UCSD-AML1 (cell line): Measurements from ENCODE around the gene THAP11.

Experiments
- DNase-seq: peaks from one replicate; lab custom pipeline; 2025; ENCODE audit not compliant: unreplicated experiment; lab: John Stamatoyannopoulos, UW

THAP11 gene

GRCh38 chr16:67841816-67842508 is at the start of gene THAP11:
TSS of gene THAP11 (plus strand) at chr16:67842320. CDS start at chr16:67842555, 235 bp downstream.
- peak; percentile 94 for DNase-seq

GRCh38 chr16:67796099-67796718 is 45.9 kb upstream of the THAP11 start:
- DNase-seq: no peak

- DNase-seq: no peak
Measured at GRCh38 chr16:67800338-67800926, 41.7 kb upstream of the THAP11 start.

- no peak for DNase-seq
Measured at GRCh38 chr16:67801241-67801640, 40.9 kb upstream of the THAP11 start.

GRCh38 chr16:67801883-67802282 is 40.2 kb upstream of the THAP11 start:
- no peak for DNase-seq

- DNase-seq: no peak
Measured at GRCh38 chr16:67803894-67804293, 38.2 kb upstream of the THAP11 start.

GRCh38 chr16:67804853-67805542 is 37.1 kb upstream of the THAP11 start:
- no peak for DNase-seq

GRCh38 chr16:67805718-67806427 is 36.2 kb upstream of the THAP11 start:
- no peak for DNase-seq

GRCh38 chr16:67806428-67807147 is 35.5 kb upstream of the THAP11 start, which contains the start of the genes RANBP10 and TSNAXIP1:
TSS of gene RANBP10 (minus strand) at chr16:67806560. CDS start at chr16:67806536, 24 bp downstream.
TSS of gene TSNAXIP1 (plus strand) at chr16:67806889. CDS start at chr16:67807150, 261 bp downstream.
- peak; percentile 97 for DNase-seq

GRCh38 chr16:67807148-67807682 is 34.9 kb upstream of the THAP11 start:
- no peak for DNase-seq

- DNase-seq: no peak
Measured at GRCh38 chr16:67811899-67812298, 30.2 kb upstream of the THAP11 start.

- no peak for DNase-seq
Measured at GRCh38 chr16:67814567-67814966, 27.6 kb upstream of the THAP11 start.

- no peak for DNase-seq
Measured at GRCh38 chr16:67820608-67821259, 21.4 kb upstream of the THAP11 start.

GRCh38 chr16:67822511-67822910 is 19.6 kb upstream of the THAP11 start:
- no peak for DNase-seq

- no peak for DNase-seq
Measured at GRCh38 chr16:67825119-67825518, 17.0 kb upstream of the THAP11 start.

- no peak for DNase-seq
Measured at GRCh38 chr16:67825906-67826305, 16.2 kb upstream of the THAP11 start.

GRCh38 chr16:67828651-67829050 is 13.5 kb upstream of the THAP11 start:
- no peak for DNase-seq

- DNase-seq: no peak
Measured at GRCh38 chr16:67833030-67833414, 9.1 kb upstream of the THAP11 start.

GRCh38 chr16:67833415-67834241 is 8.5 kb upstream of the THAP11 start:
- DNase-seq: peak; percentile 91
